ENCODE data around the gene PNMA1.

The PNMA1 gene

GRCh38 chr14:73662487-73662943 lies 51.7 kb downstream of the PNMA1 start:
- no peak for DNase-seq

GRCh38 chr14:73661872-73662271 lies 52.3 kb downstream of the PNMA1 start:
- DNase-seq: no peak

All from RPMI8226 (cell line).